ENCODE data around the gene TOLLIP. TPM values are rescaled to one million over a fixed set of nuclear protein-coding genes. Genes with fewer than 3 reads are reported as not detected.

The TOLLIP gene
- total RNA-seq, 4 donors from 2014 or later, result 53.0 to 106 (median 63.6) TPM

DNA sequence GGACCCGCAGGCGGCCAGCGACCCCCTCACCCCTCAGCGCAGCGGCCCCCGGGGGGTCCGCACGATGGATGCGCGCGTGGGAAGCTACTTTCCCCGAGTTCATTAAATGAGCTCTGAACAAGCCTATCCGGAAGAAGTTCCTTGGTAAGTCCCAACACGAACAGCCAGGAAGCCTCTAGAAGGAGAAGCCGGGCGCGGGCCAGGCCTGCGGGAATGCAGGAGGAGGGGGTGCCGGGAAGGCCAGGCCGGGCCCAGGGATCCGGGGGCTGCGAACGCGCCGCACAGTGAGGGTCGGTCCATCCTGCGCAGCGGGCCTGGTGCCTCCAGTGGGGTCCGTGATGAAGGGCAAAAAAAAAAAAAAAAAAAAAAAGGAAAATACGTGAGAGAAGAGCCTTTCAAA lies 36.9 kb downstream of the TOLLIP start:
- 95 to 97% methylated on average over 10 to 21 of the region's 30 CpGs for WGBS, 2 donors
- H3K4me3 ChIP-seq, result no peak overlapping the region
- H3K36me3 ChIP-seq, result peaks cover 0 to 63% (median 10%) of the 10 kb centered on the region in 3 donors
- no peak for TF ChIP-seq POLR2A (IDR thresholded peaks at IDR 0.05)
- TF ChIP-seq, protein P1, sequence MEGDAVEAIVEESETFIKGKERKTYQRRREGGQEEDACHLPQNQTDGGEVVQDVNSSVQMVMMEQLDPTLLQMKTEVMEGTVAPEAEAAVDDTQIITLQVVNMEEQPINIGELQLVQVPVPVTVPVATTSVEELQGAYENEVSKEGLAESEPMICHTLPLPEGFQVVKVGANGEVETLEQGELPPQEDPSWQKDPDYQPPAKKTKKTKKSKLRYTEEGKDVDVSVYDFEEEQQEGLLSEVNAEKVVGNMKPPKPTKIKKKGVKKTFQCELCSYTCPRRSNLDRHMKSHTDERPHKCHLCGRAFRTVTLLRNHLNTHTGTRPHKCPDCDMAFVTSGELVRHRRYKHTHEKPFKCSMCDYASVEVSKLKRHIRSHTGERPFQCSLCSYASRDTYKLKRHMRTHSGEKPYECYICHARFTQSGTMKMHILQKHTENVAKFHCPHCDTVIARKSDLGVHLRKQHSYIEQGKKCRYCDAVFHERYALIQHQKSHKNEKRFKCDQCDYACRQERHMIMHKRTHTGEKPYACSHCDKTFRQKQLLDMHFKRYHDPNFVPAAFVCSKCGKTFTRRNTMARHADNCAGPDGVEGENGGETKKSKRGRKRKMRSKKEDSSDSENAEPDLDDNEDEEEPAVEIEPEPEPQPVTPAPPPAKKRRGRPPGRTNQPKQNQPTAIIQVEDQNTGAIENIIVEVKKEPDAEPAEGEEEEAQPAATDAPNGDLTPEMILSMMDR (IDR thresholded peaks at IDR 0.05), result no peak
- H3K27ac ChIP-seq, result no peak overlapping the region
- no peaks in the 10 kb centered on the region for H3K27me3 ChIP-seq
- intact Hi-C loops (cut with DNase I), result no loop called here
- H3K9me3 ChIP-seq, result no peaks in the 10 kb centered on the region
- DNase-seq, result no peak
- H3K4me1 ChIP-seq, result peaks cover 0 to 6% (median 0%) of the 10 kb centered on the region in 3 donors

DNA sequence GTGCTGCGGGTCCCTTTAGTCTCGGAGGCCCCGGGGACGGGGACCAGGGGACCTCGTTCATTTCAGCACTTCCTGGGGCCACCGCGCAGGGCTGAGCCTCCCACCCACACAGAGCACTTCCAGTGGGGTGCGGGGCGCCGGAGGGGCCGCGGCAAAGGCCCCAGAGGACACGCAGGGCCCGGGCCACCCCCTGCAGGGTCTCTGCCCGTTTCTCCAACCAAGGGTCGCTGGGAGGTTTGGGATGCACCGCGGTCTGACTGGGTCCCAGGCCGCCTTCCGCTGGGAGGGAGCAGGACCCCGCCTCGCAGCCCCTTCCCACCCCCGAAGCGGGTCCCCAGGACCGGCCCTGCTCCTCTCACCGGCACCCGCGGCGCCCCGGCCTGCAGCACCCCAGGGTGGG lies 37.5 kb downstream of the TOLLIP start:
- Histone ChIP-seq H3K27ac (no peak overlapping the region), H3K36me3 (peaks cover 0 to 57% (median 10%) of the 10 kb centered on the region in 3 donors), H3K9me3 (no peaks in the 10 kb centered on the region), H3K27me3 (no peaks in the 10 kb centered on the region), H3K4me1 (peaks cover 0 to 4% (median 0%) of the 10 kb centered on the region in 3 donors), H3K4me3 (no peak overlapping the region)
- DNase-seq, result no peak
- intact Hi-C loops (cut with DNase I), result no loop called here
- TF ChIP-seq, protein P1 (IDR thresholded peaks at IDR 0.05), result no peak
- no peak for TF ChIP-seq POLR2A (IDR thresholded peaks at IDR 0.05)
- WGBS, 2 donors, result no CpG with 5 or more reads among the region's 30 CpGs

DNA sequence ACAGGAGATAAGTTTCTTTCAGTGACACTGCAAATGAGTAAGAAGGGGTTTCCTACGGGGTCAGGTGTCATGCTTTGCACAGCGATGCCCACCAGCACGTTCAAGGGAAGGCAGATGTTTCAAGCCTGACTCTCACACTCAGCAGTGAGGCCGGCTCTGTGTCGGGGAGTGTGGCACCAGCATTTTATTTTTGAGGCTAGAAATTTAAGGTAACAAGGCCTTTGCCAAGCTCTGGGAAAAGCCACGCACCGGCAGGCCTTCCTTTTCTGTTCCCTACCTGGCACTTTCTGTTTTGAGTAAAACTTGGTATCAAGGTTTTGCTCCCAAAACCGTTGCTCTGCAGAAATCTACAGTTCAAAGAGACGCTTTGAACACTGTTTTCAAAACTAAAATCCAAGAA lies 38.0 kb downstream of the TOLLIP start:
- WGBS, 2 donors, result 73 to 76% methylated on average over 4 to 9 of the region's 9 CpGs
- Histone ChIP-seq H3K27me3 (no peaks in the 10 kb centered on the region), H3K27ac (no peak overlapping the region), H3K36me3 (peaks cover 0 to 52% (median 10%) of the 10 kb centered on the region in 3 donors), H3K9me3 (no peaks in the 10 kb centered on the region), H3K4me1 (no peaks in the 10 kb centered on the region), H3K4me3 (no peak overlapping the region)
- no peak for DNase-seq
- intact Hi-C loops (cut with DNase I), result no loop called here
- TF ChIP-seq POLR2A (IDR thresholded peaks at IDR 0.05), result no peak
- TF ChIP-seq, protein P1 (IDR thresholded peaks at IDR 0.05), result no peak

DNA sequence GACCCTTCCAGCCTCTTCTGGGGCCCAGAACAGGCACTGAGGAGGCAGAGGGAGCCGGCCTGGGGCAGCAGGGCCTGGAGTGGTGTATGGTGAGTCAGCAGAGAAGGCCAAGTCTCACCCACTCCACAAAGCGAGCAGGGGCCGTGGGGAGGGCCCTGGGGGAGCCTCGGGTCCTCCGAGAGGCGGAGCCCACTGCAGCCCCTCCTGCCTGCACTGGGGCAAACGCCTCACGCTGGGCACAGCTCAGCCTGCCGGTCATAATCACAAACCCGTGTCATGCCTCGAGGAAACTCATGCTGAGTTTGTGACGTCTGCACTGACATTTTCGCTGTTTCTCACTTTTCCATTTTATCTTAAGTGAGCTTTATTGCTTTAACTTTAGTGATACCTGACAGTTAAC lies 38.4 kb downstream of the TOLLIP start:
- H3K4me3 ChIP-seq, result no peak overlapping the region
- no peaks in the 10 kb centered on the region for H3K4me1 ChIP-seq
- H3K27ac ChIP-seq, result no peak overlapping the region
- H3K36me3 ChIP-seq, result peaks cover 0 to 48% (median 10%) of the 10 kb centered on the region in 3 donors
- WGBS, 2 donors, result 64 to 67% methylated on average over 11 to 12 of the region's 13 CpGs
- no peak for DNase-seq
- TF ChIP-seq, protein P1 (IDR thresholded peaks at IDR 0.05), result no peak
- no peak for TF ChIP-seq POLR2A (IDR thresholded peaks at IDR 0.05)
- no peaks in the 10 kb centered on the region for H3K27me3 ChIP-seq
- intact Hi-C loops (cut with DNase I), result no loop called here
- H3K9me3 ChIP-seq, result no peaks in the 10 kb centered on the region

DNA sequence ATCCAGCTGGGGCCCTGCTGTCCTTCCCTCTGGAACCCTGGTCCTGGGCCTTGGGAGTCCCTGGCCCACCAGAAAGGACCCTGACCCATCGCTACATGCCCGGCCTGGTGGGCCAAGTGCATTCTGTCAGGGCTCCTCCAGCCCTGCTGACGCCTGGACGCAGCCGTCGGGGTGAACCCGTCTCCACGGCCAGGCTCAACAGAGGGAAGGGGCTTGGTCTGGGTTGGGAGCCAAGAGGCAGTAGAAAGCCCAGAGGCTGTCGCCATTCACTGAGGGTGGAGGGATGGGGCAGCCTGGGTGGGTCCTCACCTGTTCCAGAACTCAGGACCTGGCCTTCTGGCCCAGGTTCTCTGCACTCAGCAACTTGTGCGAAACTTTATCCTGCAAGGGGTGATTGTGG lies 39.0 kb downstream of the TOLLIP start:
- H3K36me3 ChIP-seq, result peaks cover 0 to 42% (median 10%) of the 10 kb centered on the region in 3 donors
- no peak for TF ChIP-seq POLR2A (IDR thresholded peaks at IDR 0.05)
- TF ChIP-seq, protein P1 (IDR thresholded peaks at IDR 0.05), result no peak
- intact Hi-C loops (cut with DNase I), result no loop called here
- no peaks in the 10 kb centered on the region for H3K9me3 ChIP-seq
- no peak overlapping the region for H3K4me3 ChIP-seq
- no CpG with 5 or more reads among the region's 10 CpGs for WGBS, 2 donors
- H3K27ac ChIP-seq, result no peak overlapping the region
- no peaks in the 10 kb centered on the region for H3K4me1 ChIP-seq
- H3K27me3 ChIP-seq, result no peaks in the 10 kb centered on the region
- no peak for DNase-seq

Measured in esophagus squamous epithelium (tissue), 5 donors.